HG03064 (cell line): ENCODE data around the gene PSMD3.
"Not testable (repeated sequence)": the region's sequence is repeated elsewhere in the genome, so short reads cannot be mapped to it uniquely, and the experiment has no call there.

Experiments
- ATAC-seq: cut with Tn5 transposase; IDR thresholded peaks from one replicate; pipeline ENCODE4 v1.9.1; 2021; ENCODE audit warnings: low read depth; ENCODE audit not compliant: unreplicated experiment

The PSMD3 gene

GRCh38 chr17:39995438-39995837, 14.8 kb downstream of the PSMD3 start:
- ATAC-seq, result no peak

GRCh38 chr17:39996162-39996561, 15.6 kb downstream of the PSMD3 start:
- ATAC-seq, result no peak

GRCh38 chr17:39996800-39997199, 16.2 kb downstream of the PSMD3 start:
- no peak for ATAC-seq

GRCh38 chr17:39997543-39997942, 16.9 kb downstream of the PSMD3 start:
- no peak for ATAC-seq

- no peak for ATAC-seq
These were observed 18.5 kb downstream of the PSMD3 start for GRCh38 chr17:39999067-39999466.

GRCh38 chr17:40000161-40000560, 19.6 kb downstream of the PSMD3 start:
- ATAC-seq, result no peak

- ATAC-seq, result not testable (repeated sequence)
These were observed 20.7 kb downstream of the PSMD3 start for GRCh38 chr17:40001335-40001734.

GRCh38 chr17:40004072-40004471, 23.5 kb downstream of the PSMD3 start:
- ATAC-seq, result no peak

- ATAC-seq, result no peak
These were observed 24.1 kb downstream of the PSMD3 start for GRCh38 chr17:40004712-40005111.

GRCh38 chr17:40005520-40005919, 24.9 kb downstream of the PSMD3 start:
- ATAC-seq, result no peak

- not testable (repeated sequence) for ATAC-seq
These were observed 30.4 kb downstream of the PSMD3 start for GRCh38 chr17:40010946-40011500.

- not testable (repeated sequence) for ATAC-seq
These were observed 31.5 kb downstream of the PSMD3 start for GRCh38 chr17:40012017-40012647.

- no peak for ATAC-seq
These were observed 33.9 kb downstream of the PSMD3 start for GRCh38 chr17:40014375-40014980.

- no peak for ATAC-seq
These were observed 34.7 kb downstream of the PSMD3 start, which contains the start of gene CSF3 for GRCh38 chr17:40015005-40015997. CSF3 (plus strand) TSS chr17:40015440; CDS start chr17:40015475, 35 bp downstream.

- no peak for ATAC-seq
These were observed 35.7 kb downstream of the PSMD3 start for GRCh38 chr17:40015998-40016985.

GRCh38 chr17:40017422-40018080, 36.9 kb downstream of the PSMD3 start:
- no peak for ATAC-seq

- no peak for ATAC-seq
These were observed 37.9 kb downstream of the PSMD3 start for GRCh38 chr17:40018211-40019121.
